GM12801 (cell line): ENCODE measurements around the gene DYNC1LI1.

Source experiments
- TF ChIP-seq, protein P1 (sequence below): IDR thresholded peaks from one replicate; pipeline ENCODE4 v1.5.1; 2011; ENCODE audit warnings: control low read depth; ENCODE audit not compliant: insufficient read length; ENCODE audit errors: extremely low read depth

Gene DYNC1LI1

DNA sequence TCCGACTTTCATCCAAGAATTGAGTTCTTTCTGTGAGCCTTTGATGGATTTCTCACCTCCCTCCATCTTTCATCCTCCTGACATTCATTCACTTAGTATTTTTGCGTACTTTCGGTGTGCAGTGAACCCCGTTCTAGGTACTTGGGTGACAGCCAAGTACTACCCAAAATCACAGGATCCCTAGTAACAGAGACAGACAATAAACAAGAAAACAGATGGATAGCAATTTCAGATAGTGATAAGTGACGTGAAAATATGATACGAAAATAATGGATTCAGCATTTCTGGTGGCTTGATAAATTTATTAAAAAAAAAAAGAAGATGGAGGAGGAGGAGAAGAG is 67.7 kb downstream of the DYNC1LI1 start:
- TF ChIP-seq, protein P1, sequence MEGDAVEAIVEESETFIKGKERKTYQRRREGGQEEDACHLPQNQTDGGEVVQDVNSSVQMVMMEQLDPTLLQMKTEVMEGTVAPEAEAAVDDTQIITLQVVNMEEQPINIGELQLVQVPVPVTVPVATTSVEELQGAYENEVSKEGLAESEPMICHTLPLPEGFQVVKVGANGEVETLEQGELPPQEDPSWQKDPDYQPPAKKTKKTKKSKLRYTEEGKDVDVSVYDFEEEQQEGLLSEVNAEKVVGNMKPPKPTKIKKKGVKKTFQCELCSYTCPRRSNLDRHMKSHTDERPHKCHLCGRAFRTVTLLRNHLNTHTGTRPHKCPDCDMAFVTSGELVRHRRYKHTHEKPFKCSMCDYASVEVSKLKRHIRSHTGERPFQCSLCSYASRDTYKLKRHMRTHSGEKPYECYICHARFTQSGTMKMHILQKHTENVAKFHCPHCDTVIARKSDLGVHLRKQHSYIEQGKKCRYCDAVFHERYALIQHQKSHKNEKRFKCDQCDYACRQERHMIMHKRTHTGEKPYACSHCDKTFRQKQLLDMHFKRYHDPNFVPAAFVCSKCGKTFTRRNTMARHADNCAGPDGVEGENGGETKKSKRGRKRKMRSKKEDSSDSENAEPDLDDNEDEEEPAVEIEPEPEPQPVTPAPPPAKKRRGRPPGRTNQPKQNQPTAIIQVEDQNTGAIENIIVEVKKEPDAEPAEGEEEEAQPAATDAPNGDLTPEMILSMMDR: no peak

DNA sequence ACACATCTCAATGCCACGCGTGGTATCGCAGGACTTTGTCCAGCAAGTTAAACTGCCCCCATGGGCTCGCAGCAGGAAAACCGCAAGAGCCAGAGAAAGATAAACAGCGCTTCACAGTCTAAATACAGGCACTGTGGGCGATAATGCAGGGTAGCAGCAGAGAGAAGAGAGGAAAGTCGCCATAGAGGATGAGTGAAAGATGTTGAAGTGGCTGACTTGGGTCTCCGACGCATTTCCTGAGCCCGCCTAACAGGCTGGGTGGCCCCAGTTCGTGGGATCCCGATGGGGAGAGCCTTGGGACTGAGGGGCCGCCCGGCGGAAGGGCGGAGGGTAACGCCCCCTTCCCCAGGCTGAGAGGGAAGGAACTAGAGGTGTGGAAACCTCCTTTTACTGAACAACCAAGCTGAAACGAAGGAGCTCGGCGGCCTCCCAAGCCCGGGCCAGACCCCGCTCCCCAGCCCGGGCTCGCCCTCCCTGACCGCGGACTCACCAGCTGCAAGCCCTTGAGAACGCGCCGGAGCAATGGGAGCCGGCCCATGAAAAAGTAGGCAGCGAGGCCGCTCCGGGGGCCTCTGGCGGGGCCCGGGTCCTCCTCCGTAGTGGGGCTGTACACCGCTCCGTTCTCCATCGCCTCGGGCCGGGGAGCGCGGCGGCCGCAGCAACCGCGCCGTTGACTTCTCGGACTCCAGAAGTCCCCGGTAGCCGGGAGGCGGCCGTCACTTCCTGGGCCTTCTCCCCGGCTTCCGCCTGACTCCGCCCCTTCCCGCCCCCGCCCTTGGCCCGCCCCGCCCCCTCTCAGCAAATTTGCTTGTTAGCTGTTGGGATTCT is 68.3 kb downstream of the DYNC1LI1 start, which contains the start of gene CMTM6:
Gene CMTM6, minus strand, starts transcription at position 735 of the 828 bp plus-strand sequence. Its CDS starts 107 bp downstream, at position 628.
- TF ChIP-seq, protein P1: no peak

DNA sequence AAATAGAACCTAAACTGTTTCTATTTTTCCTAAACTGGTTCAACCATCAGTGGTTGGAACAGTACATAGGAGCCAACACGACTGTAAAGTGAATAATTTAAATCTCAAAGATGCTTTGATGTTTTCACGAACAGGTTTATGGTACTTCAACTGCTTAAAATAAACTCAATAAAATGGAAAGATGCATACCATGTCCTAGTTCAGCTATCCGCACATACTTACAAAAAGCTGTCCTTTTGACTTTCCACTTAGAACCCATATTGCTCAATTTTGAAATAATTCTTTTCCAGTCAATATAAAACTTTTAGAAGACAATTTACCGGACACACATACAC is 68.9 kb downstream of the DYNC1LI1 start:
- TF ChIP-seq, protein P1: no peak

DNA sequence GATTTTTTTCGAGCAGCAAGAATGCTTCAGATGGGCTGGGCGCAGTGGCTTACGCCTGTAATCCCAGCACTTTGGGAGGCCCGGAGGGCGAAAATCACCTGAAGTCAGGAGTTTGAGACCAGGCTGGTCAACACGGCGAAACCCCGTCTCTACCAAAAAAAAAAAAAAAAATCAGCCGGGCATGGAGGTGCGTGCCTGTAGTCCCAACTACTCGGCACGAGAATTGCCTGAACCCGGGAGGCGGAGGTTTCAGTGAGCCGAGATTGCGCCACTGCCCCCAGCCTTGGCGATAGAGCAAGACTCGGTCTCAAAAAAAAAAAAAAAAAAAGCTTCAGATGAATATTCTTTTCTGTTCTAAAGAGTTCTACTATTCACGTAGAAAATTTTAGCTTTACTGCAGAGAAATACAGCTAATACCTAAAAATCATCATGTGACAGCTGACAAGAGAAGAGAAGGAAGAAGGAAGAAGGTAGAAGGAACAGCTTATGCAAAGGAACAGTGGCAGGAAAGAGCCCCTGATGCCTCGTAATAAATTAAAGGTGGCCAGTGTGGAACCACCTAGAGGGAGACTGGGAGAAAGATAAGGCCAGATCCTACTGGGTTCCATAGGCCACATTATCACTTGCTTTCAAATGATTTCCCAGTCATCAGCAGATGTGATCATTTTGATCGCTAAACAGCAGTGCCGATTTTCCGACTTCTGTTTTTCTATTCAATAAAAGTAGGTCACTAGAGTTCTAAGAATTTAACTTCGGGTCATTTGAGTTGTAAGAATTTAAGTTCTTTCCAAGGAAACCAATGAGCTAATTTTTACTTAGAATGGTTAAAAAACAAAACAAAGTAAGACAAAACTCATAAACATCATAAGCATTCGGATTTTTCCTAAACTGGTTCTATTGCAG is 69.5 kb downstream of the DYNC1LI1 start:
- TF ChIP-seq, protein P1: no peak

DNA sequence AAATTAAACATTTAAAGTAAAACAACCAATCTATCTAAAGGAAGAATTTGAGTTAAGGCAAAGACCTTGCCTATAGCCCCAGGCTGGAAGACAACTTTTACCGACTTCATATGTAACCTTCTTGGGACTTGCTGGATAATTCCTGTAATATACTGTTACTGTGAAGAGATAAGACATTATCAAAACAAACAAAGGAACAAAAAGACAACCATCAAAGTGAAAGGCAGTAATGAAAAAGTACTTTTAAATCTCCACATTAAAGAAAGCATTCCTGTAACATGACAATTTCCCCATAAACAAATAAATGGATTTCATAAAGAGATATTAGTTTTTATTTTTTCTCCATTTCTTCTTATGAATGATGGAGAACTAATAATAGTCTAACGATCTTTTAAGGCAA is 70.4 kb downstream of the DYNC1LI1 start:
- TF ChIP-seq, protein P1: no peak

DNA sequence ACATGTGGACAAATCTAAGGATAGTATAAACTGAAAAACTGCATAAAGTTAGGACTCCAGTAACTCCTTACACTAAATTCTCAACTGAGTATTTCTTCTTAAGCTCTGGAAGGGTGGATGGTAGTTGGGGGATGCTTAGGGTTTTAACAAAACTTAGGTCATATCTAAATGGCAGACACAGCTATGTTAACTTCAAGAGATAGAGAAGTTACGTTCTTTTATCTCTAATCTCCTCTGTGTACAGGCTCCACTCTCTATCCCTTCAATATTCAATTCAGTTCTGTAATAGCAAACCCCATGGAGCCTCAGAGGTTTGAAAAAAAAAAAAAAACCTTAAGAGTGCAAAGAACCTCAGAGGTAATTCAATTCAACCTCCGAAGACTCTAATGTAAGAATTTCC is 71.1 kb downstream of the DYNC1LI1 start:
- TF ChIP-seq, protein P1: no peak

DNA sequence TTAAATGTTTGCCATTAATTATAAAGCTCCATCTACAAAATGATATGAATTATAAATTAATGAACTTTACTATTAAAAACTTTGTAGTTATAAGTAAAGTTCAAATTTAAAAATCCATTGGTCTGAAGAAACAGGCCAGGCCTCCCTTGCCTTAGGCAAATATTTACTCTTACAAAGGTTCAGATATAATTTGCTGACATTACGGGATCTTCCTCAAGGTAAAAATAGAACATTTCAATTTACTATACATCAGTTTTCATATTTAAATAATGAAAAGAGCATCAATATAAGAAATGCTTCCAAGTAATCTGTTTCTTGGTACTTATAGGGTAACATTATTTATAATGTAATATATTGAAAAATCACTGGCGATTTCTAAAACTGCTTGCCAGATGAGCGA is 71.7 kb downstream of the DYNC1LI1 start:
- TF ChIP-seq, protein P1: no peak
